ENCODE data around the gene NTN3.
A peak's percentile ranks its signal among the peaks of the same experiment; 100 is the strongest.

DNA sequence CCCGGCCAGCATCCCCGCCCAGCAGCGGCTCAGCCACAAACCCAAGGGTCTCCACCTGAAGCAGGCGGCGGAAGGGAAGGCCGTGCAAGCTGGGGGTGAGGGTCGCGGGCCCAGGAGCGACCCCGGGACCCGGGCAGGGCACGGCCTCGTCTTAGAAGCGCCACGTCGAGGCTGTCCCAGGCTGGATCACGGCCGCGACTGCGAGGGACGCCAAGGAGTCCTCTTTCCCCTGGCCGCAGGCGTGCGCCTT is 42.4 kb upstream of the NTN3 start:
- peak in 3 of 6 experiments; percentile 3 to 7 (median 5) for TF ChIP-seq CTCF (IDR thresholded peaks at IDR 0.05)
- no peak for TF ChIP-seq POLR2AphosphoS5 (IDR thresholded peaks at IDR 0.05)
- TF ChIP-seq POLR2A (IDR thresholded peaks at IDR 0.05) = no peak
